Upper lobe of left lung (tissue), 6 donors: ENCODE results near the gene TAF4. TPM values are rescaled to one million over a fixed set of nuclear protein-coding genes. Genes with fewer than 3 reads are reported as not detected.

Experiments used
- ATAC-seq, 2 donors: fragments of 200-7000 bp; cut with Tn5 transposase; one replicate each; pipeline ENCODE4 v1.9.1; 2022; ENCODE audit warnings: mild to moderate bottlenecking in 2 of 2, moderate library complexity in 2 of 2; ENCODE audit not compliant: low FRiP score in 2 of 2
- DNase-seq, 2 donors: peaks; one replicate each; pipeline ENCODE4 v3.0.0-alpha.2; 2019 to 2020
- H3K27ac ChIP-seq, 4 donors: fragments of 200-600 bp; sonication (generic); one replicate each; pipeline ENCODE4 v1.5.1; 2016 to 2019
- H3K27me3 ChIP-seq, 4 donors: fragments of 200-600 bp; sonication (generic); one replicate each; pipeline ENCODE4 v1.5.1; 2017 to 2019
- H3K36me3 ChIP-seq, 4 donors: fragments of 200-600 bp; sonication (generic); one replicate each; pipeline ENCODE4 v1.5.1; 2016 to 2019
- H3K4me1 ChIP-seq, 4 donors: fragments of 200-600 bp; sonication (generic); one replicate each; pipeline ENCODE4 v1.5.1; 2018 to 2019
- H3K4me3 ChIP-seq, 4 donors: fragments of 200-600 bp; sonication (generic); one replicate each; pipeline ENCODE4 v1.5.1; 2017 to 2019; ENCODE audit warnings: mild to moderate bottlenecking in 2 of 4, moderate library complexity in 1 of 4
- H3K9me3 ChIP-seq, 4 donors: fragments of 200-600 bp; sonication (generic); one replicate each; pipeline ENCODE4 v1.5.1; 2018 to 2019
- EP300 ChIP-seq, 4 donors: sonication (generic); formaldehyde crosslinking; IDR thresholded peaks; one replicate each; pipeline ENCODE4 v1.5.1; 2017; ENCODE audit warnings: antibody characterized with exemption in 4 of 4, control low read depth in 2 of 4
- POLR2A ChIP-seq, 4 donors: fragments of 450-650 bp; IDR thresholded peaks; one replicate each; pipeline ENCODE4 v1.5.1; 2016 to 2017; ENCODE audit warnings: antibody characterized with exemption in 4 of 4, mild to moderate bottlenecking in 2 of 4
- POLR2AphosphoS5 ChIP-seq, 2 donors: sonication (generic); formaldehyde crosslinking; IDR thresholded peaks; one replicate each; pipeline ENCODE4 v1.5.1; 2017; ENCODE audit warnings: antibody characterized with exemption in 2 of 2
- WGBS, 2 donors: methylation state at CpG; one replicate each; pipeline ENCODE4 v1.1.5; 2017 to 2018; 5-methylcytosine and 5-hydroxymethylcytosine counted together
- total RNA-seq, 6 donors: library from RNA; depleted of rRNA in 4 of 6; stranded (reverse); fragments of >200 nt in 4 of 6; gene quantifications; one replicate each; pipeline versions ENCODE4 v1.1.0 to v1.2.1, GENCODE V29; 2016 to 2021
- TF ChIP-seq, protein P1 (sequence below), 6 experiments: fragments of 450-650 bp in 4 of 6; fragments of 200-600 bp in 2 of 6; sonication (generic) in 2 of 6; IDR thresholded peaks; one replicate each; pipeline ENCODE4 v1.5.1; 2016 to 2019; ENCODE audit warnings: antibody characterized with exemption in 6 of 6
- donor health status: DM: no; HTN: no; CAD: no; lungs with moderate emphysema.
- donor health status: DM: no; HTN: yes; CAD: no; lungs with severe emphysema.

TAF4 gene
- total RNA-seq, 6 donors from 2014 or later, result 13.0 to 44.0 (median 20.7) TPM

DNA sequence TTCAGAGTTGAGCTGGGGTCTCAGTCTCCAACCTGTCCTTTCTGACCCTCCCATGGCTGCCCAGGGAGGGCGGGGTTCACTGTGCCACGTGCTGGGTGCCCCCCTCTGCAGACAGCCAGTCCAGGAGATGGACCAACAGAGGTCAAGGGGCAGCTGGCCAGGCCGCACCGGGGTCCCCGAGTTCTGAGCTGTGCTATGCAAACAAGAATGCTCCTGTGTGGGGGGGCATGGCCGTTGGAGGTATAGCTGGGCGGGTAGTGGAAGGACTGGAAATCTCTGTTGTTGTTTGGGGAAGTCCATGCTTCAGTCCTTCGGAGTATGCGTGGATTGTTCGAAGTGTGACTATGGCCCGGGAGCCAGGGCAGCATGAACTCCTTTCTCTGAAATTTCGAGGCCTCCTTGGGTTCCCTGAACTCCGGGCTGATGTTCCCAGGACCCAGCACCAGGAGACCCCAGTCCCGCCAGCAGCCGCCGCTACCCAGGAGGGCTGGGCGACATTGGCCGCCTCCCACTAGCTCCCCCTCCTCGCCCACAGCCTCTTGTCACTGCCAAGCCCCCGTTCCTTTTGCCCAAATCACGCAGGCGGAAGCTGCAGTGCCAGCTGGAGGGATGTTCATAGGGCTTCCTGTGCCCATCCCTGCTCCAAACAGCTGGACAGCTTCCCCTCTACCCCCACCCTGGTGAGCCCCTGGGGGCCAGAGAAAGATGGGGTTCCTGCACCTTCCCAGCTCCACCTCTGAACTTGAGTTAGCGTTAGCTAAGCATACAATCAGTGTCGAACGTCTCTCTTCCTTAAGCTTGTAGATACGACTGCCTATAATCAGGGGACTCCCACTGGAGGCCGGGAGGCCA is 126.6 kb downstream of the TAF4 start:
- no peak for TF ChIP-seq POLR2A (IDR thresholded peaks at IDR 0.05)
- no peak for TF ChIP-seq POLR2AphosphoS5 (IDR thresholded peaks at IDR 0.05)
- TF ChIP-seq EP300 (IDR thresholded peaks at IDR 0.05), result no peak
- TF ChIP-seq, protein P1, sequence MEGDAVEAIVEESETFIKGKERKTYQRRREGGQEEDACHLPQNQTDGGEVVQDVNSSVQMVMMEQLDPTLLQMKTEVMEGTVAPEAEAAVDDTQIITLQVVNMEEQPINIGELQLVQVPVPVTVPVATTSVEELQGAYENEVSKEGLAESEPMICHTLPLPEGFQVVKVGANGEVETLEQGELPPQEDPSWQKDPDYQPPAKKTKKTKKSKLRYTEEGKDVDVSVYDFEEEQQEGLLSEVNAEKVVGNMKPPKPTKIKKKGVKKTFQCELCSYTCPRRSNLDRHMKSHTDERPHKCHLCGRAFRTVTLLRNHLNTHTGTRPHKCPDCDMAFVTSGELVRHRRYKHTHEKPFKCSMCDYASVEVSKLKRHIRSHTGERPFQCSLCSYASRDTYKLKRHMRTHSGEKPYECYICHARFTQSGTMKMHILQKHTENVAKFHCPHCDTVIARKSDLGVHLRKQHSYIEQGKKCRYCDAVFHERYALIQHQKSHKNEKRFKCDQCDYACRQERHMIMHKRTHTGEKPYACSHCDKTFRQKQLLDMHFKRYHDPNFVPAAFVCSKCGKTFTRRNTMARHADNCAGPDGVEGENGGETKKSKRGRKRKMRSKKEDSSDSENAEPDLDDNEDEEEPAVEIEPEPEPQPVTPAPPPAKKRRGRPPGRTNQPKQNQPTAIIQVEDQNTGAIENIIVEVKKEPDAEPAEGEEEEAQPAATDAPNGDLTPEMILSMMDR (IDR thresholded peaks at IDR 0.05), result no peak
- 77% methylated on average over 20 to 27 of the region's 27 CpGs for WGBS, 2 donors
- ATAC-seq (no peak), DNase-seq (peak in 1 of 2 donors; percentile 60)
- H3K36me3 ChIP-seq, result no peaks in the 10 kb centered on the region
- H3K27ac ChIP-seq, result no peak overlapping the region
- no peaks in the 10 kb centered on the region for H3K9me3 ChIP-seq
- H3K4me3 ChIP-seq, result no peak overlapping the region
- no peaks in the 10 kb centered on the region for H3K27me3 ChIP-seq
- H3K4me1 ChIP-seq, result no peaks in the 10 kb centered on the region

DNA sequence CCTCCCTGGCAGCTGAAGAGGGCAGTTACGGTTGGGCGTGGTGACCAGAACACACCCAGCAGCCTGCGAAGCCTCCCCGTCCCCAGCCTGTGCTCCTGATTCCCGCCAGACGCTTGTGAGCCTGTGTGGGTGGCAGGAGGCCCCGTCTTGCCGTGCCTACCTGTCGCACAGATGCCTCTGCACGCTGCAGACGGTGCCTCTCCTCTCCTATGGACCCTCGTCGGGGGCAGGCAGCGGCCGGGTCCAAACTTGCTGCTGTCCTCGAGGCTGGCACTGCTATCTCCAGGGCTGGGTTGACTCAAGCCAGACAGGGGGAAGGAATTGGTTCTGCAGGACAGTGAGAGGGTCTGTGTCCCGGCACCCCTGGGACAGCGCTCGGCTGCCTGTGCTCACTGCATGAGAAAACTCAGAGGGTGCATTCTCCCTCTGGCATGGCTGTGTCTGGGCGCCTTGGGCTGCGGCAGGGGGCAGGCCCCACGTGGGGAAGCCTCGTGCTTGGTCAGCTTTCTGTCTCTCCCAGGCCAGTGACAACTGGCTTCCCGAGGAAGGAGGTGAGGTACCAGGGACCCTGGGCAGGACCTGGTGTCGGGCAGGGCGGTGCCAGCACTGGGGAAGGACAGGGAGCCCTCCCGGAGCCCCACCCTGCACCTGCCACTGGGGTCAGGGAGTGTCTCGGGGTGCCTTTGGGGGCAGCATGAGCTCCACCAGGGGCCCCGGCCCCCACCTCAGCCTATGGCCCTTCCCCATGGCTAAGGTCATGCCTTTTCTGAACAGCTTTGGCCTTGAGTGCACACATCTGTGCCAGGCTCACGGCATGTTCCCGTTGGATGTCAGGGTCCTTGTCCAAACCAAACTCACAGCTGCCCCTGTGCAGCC is 127.5 kb downstream of the TAF4 start:
- Histone ChIP-seq H3K9me3 (no peaks in the 10 kb centered on the region), H3K4me1 (no peaks in the 10 kb centered on the region), H3K4me3 (no peak overlapping the region), H3K36me3 (no peaks in the 10 kb centered on the region), H3K27ac (no peak overlapping the region), H3K27me3 (no peaks in the 10 kb centered on the region)
- 74 to 75% methylated on average over 6 to 30 of the region's 31 CpGs for WGBS, 2 donors
- TF ChIP-seq POLR2AphosphoS5 (IDR thresholded peaks at IDR 0.05) (no peak), POLR2A (IDR thresholded peaks at IDR 0.05) (no peak), EP300 (IDR thresholded peaks at IDR 0.05) (no peak)
- TF ChIP-seq, protein P1 (IDR thresholded peaks at IDR 0.05), result no peak
- DNase-seq (peak in 1 of 2 donors; percentile 76), ATAC-seq (no peak)

DNA sequence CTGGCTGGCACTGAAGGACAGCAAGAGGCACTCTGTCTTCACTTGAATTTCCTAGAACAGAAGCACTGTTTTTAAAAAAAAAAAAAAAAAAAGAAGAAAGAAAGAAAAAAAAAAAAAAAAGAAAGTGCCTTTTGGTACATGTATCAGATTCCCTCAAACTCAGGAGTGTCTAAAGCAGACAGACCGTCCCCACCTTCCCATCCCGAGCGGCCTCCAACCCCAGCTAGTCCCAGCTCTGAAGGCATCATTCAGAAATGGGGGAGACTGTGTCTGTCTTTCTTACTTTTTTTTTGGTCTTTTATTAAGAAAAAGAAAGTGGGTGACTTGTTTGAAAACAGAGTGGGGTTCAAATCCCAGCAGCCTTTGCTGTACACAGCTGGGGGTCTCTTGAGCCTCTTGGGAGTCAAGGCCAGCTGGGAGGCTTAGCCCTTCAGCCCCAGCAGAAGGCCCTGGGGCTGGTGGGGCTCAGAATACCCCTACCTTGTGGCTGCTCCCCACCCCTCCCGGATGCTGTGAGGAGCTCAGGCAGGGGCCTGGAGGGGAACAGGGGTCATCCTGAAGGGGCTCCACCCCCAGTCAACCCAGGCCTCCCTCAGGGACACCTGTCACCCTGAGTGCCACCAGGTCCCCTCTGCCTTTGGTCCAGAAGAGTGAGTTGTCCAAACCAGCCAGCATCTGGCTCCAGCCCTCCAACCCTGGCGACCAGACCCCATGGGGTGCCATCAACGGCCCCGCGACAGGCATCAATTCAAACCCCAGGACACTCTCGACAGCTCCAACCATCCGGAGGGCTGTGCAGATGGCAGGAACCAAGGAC is 128.3 kb downstream of the TAF4 start:
- Histone ChIP-seq H3K4me3 (no peak overlapping the region), H3K4me1 (no peaks in the 10 kb centered on the region), H3K27me3 (no peaks in the 10 kb centered on the region), H3K9me3 (no peaks in the 10 kb centered on the region), H3K27ac (no peak overlapping the region), H3K36me3 (no peaks in the 10 kb centered on the region)
- ATAC-seq (no peak), DNase-seq (no peak)
- WGBS, 2 donors, result 53 to 69% methylated on average over 3 to 9 of the region's 10 CpGs
- TF ChIP-seq POLR2A (IDR thresholded peaks at IDR 0.05) (no peak), EP300 (IDR thresholded peaks at IDR 0.05) (no peak), POLR2AphosphoS5 (IDR thresholded peaks at IDR 0.05) (no peak)
- TF ChIP-seq, protein P1 (IDR thresholded peaks at IDR 0.05), result no peak

DNA sequence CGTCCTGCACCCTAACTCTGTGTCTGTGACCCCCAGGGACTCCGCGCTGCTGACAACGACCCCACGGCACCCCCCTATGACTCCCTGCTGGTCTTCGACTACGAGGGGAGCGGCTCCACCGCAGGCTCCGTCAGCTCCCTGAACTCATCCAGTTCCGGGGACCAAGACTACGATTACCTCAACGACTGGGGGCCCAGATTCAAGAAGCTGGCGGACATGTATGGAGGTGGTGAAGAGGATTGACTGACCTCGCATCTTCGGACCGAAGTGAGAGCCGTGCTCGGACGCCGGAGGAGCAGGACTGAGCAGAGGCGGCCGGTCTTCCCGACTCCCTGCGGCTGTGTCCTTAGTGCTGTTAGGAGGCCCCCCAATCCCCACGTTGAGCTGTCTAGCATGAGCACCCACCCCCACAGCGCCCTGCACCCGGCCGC is 129.0 kb downstream of the TAF4 start:
- Histone ChIP-seq H3K36me3 (no peaks in the 10 kb centered on the region), H3K9me3 (no peaks in the 10 kb centered on the region), H3K4me1 (no peaks in the 10 kb centered on the region), H3K4me3 (no peak overlapping the region), H3K27me3 (no peaks in the 10 kb centered on the region), H3K27ac (no peak overlapping the region)
- no peak for TF ChIP-seq EP300 (IDR thresholded peaks at IDR 0.05)
- TF ChIP-seq, protein P1 (IDR thresholded peaks at IDR 0.05), result no peak
- TF ChIP-seq POLR2A (IDR thresholded peaks at IDR 0.05), result no peak
- TF ChIP-seq POLR2AphosphoS5 (IDR thresholded peaks at IDR 0.05), result no peak
- 81 to 88% methylated on average over 19 to 29 of the region's 29 CpGs for WGBS, 2 donors
- ATAC-seq (no peak), DNase-seq (peak in 1 of 2 donors; percentile 73)
